ENCODE data around the gene DENND6B. TPM values are rescaled to one million over a fixed set of nuclear protein-coding genes. Genes with fewer than 3 reads are reported as not detected.

Gene DENND6B
- polyA plus RNA-seq, 1 experiment: 8.2 TPM

- CTCF ChIA-PET: interaction anchor here (0.6 kb wide), 1 partner anchor 15 kb away, joined by 3 read pairs; no protein-coding TSS in a partner anchor
- POLR2A ChIA-PET: no interaction called here
- Histone ChIP-seq H3K36me3 (ENCODE audit: control insufficient read depth, insufficient read depth, low read length) (peaks cover 2% of the 10 kb centered on the region; the same call in 1 of the 2 replicates), H3K27me3 (ENCODE audit: control insufficient read depth, insufficient read depth, low read length) (no peaks in the 10 kb centered on the region), H3K4me3 (ENCODE audit: low read depth, low read length) (no peak overlapping the region)
- DNase-seq (ENCODE audit: low read depth): no peak
- TF ChIP-seq CTCF (IDR thresholded peaks at IDR 0.05; ENCODE audit: insufficient read depth, low read depth, low read length): no peak
These were observed 15.0 kb downstream of the DENND6B start for GRCh38 chr22:50311606-50312351.

GRCh38 chr22:50310949-50311444 is 15.8 kb downstream of the DENND6B start:
- POLR2A ChIA-PET: no interaction called here

GRCh38 chr22:50310031-50310722 is 16.6 kb downstream of the DENND6B start:
- POLR2A ChIA-PET: no interaction called here
- Histone ChIP-seq H3K36me3 (ENCODE audit: control insufficient read depth, insufficient read depth, low read length) (peaks cover 7% of the 10 kb centered on the region), H3K4me3 (ENCODE audit: low read depth, low read length) (no peak overlapping the region), H3K27me3 (ENCODE audit: control insufficient read depth, insufficient read depth, low read length) (no peaks in the 10 kb centered on the region)
- no peak for TF ChIP-seq CTCF (IDR thresholded peaks at IDR 0.05; ENCODE audit: insufficient read depth, low read depth, low read length)
- CTCF ChIA-PET: interaction anchor here (1.1 to 7.4 kb wide), 6 partner anchors 10 to 69 kb away, joined by 3 to 36 read pairs (median 4); partner anchors contain the start of gene DENND6B
- DNase-seq (ENCODE audit: low read depth): no peak

More at GRCh38 chr22:50310949-50311444, 15.8 kb downstream of the DENND6B start:
- no peak for DNase-seq (ENCODE audit: low read depth)
- Histone ChIP-seq H3K36me3 (ENCODE audit: control insufficient read depth, insufficient read depth, low read length) (peaks cover 3% of the 10 kb centered on the region), H3K4me3 (ENCODE audit: low read depth, low read length) (no peak overlapping the region), H3K27me3 (ENCODE audit: control insufficient read depth, insufficient read depth, low read length) (no peaks in the 10 kb centered on the region)
- CTCF ChIA-PET: interaction anchor here (0.6 to 1.6 kb wide), 2 partner anchors 9 to 15 kb away, joined by 3 to 5 read pairs; no protein-coding TSS in a partner anchor
- no peak for TF ChIP-seq CTCF (IDR thresholded peaks at IDR 0.05; ENCODE audit: insufficient read depth, low read depth, low read length)

- CTCF ChIA-PET: interaction anchor here (1.1 to 7.4 kb wide), 8 partner anchors 11 to 69 kb away, joined by 3 to 36 read pairs (median 5); partner anchors contain the start of gene DENND6B
- Histone ChIP-seq H3K36me3 (ENCODE audit: control insufficient read depth, insufficient read depth, low read length) (peaks cover 13% of the 10 kb centered on the region), H3K4me3 (ENCODE audit: low read depth, low read length) (no peak overlapping the region), H3K27me3 (ENCODE audit: control insufficient read depth, insufficient read depth, low read length) (no peaks in the 10 kb centered on the region)
- no peak for DNase-seq (ENCODE audit: low read depth)
- TF ChIP-seq CTCF (IDR thresholded peaks at IDR 0.05; ENCODE audit: insufficient read depth, low read depth, low read length): no peak
- POLR2A ChIA-PET: interaction anchor here (0.7 kb wide), 1 partner anchor 129 kb away, joined by 25 read pairs; no protein-coding TSS in a partner anchor
These were observed 17.2 kb downstream of the DENND6B start for GRCh38 chr22:50309601-50309991.
